Liver (tissue), 3 donors: ENCODE data around the gene P4HA2.

Experiments used
- ATF3 ChIP-seq: IDR thresholded peaks from 2 replicates; pipeline ENCODE4 v1.6.1; 2016; ENCODE audit warnings: antibody characterized with exemption
- CTCF ChIP-seq: fragments of 150-350 bp; IDR thresholded peaks from 2 replicates; pipeline ENCODE4 v1.5.1; 2017; ENCODE audit warnings: improper control_type of control experiment, low read depth, low read length; ENCODE audit not compliant: missing input control
- FOXA1 ChIP-seq: IDR thresholded peaks from 2 replicates; pipeline ENCODE4 v1.6.1; 2016; ENCODE audit warnings: antibody characterized with exemption
- GABPA ChIP-seq, 2 donors: IDR thresholded peaks in 1 of 2; conservative IDR thresholded peaks in 1 of 2; 2 replicates each; pipeline ENCODE4 v1.6.1; 2016; ENCODE audit warnings: antibody characterized with exemption in 2 of 2, mild to moderate bottlenecking in 1 of 2, moderate library complexity in 1 of 2
- HNF4A ChIP-seq, 2 donors: conservative IDR thresholded peaks; 2 replicates each; pipeline ENCODE4 v1.6.1; 2016; ENCODE audit warnings: antibody characterized with exemption in 2 of 2, mild to moderate bottlenecking in 2 of 2
- MAX ChIP-seq: IDR thresholded peaks from 2 replicates; pipeline ENCODE4 v1.6.1; 2016; ENCODE audit warnings: antibody characterized with exemption
- RAD21 ChIP-seq, 2 donors: IDR thresholded peaks; 2 replicates each; pipeline ENCODE4 v1.6.1; 2016; ENCODE audit warnings: antibody characterized with exemption in 2 of 2, mild to moderate bottlenecking in 2 of 2
- REST ChIP-seq: IDR thresholded peaks from 2 replicates; pipeline ENCODE4 v1.6.1; 2016; ENCODE audit warnings: antibody characterized with exemption, mild to moderate bottlenecking
- SP1 ChIP-seq: IDR thresholded peaks from 2 replicates; pipeline ENCODE4 v1.6.1; 2018; ENCODE audit warnings: antibody characterized with exemption, mild to moderate bottlenecking
- TAF1 ChIP-seq: conservative IDR thresholded peaks from 2 replicates; pipeline ENCODE4 v1.6.1; 2016; ENCODE audit warnings: antibody characterized with exemption, mild to moderate bottlenecking
- YY1 ChIP-seq: IDR thresholded peaks from 2 replicates; pipeline ENCODE4 v1.6.1; 2016; ENCODE audit warnings: antibody characterized with exemption, mild to moderate bottlenecking
- donor health status: healthy.
- donor health status: healthy.

- no peak for TF ChIP-seq MAX
- no peak for TF ChIP-seq CTCF
- no peak for TF ChIP-seq YY1
- no peak for TF ChIP-seq TAF1
- no peak for TF ChIP-seq SP1
- TF ChIP-seq RAD21 (IDR thresholded peaks at IDR 0.05) = no peak
- no peak for TF ChIP-seq REST
- TF ChIP-seq FOXA1 = no peak
- TF ChIP-seq GABPA (IDR thresholded peaks at IDR 0.05 in 1 of 2, conservative IDR thresholded peaks at IDR 0.05 in 1 of 2) = no peak
- TF ChIP-seq HNF4A (conservative IDR thresholded peaks at IDR 0.05) = no peak
- TF ChIP-seq ATF3 = no peak
These were observed 39.1 kb upstream of the P4HA2 start for GRCh38 chr5:132266836-132267160.
